Colon (tissue), 2 donors: ENCODE data around the gene STT3A.

Source experiments
- FAIRE-seq: peaks from 2 replicates; lab custom pipeline; 2012; peaks lifted over from hg19 to GRCh38; lab: Jason Lieb, UNC
- donor health status: control.
- donor health status: control.

The STT3A gene

GRCh38 chr11:125588505-125588904 is 4.1 kb upstream of the STT3A start:
- FAIRE-seq = no peak

- no peak for FAIRE-seq
Measured at GRCh38 chr11:125591649-125592304, 875 bp upstream of the STT3A start.

GRCh38 chr11:125593114-125593820 is 615 bp downstream of the STT3A start:
- no peak for FAIRE-seq

DNA sequence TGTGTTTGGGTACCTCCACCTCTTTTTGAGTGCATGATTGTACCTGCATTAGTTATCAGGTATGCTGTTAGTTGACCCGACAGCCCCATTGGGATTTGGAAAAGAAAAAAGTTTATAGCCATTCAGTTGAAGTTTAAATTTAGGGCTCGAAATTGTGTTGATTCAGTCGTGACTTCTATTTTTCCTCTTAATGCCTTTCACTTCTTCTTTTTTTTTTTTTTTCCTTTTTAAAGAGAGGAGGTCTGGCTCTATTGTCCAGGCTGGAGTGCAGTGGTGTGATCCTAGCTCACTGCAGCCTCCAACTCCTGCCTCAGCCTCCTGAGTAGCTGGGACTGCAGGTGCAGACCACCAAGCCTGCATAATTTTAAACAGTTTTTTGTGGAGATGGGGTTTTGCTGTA is 2.3 kb downstream of the STT3A start:
- no peak for FAIRE-seq

GRCh38 chr11:125600663-125601062 is 8.0 kb downstream of the STT3A start:
- no peak for FAIRE-seq

DNA sequence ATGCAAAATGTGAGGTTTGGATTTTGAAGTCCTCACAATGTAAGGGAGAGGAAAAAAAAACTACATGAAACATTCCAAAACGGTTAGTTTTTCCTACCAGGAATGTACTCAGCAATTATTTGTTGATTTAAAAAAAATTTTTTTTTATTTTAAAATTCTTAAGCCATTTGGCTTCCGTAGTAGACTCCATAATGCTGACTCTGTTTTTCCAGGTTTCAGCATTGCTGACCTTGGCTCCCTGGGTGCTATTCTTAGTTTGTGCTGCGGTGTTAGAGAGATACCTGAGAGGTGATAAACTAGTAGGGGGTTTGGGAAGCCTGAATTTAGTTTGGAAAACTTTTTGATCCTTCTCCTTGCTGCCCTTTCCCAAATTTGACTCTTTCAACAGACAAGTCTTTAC is 10.6 kb downstream of the STT3A start:
- FAIRE-seq = no peak

GRCh38 chr11:125605417-125605816 is 12.8 kb downstream of the STT3A start:
- FAIRE-seq = no peak

DNA sequence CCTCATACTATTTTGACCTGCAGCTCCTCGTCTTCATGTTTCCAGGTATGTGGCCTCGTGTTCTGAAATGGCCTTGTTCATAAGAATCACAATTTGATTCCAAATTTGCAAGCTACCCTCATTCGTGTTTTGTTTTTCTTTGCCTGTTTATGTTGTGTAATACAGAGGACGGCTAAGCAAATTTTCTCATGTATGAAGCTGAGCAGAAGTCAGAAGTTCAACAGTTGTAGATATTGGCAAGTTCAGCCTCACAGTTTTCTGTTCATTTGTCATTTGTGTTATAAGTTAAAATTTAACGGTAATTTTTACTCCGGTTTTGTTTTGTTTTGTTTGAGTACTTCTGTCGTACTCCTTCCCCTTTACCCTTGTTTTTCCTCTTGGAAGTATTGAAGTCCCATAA is 16.9 kb downstream of the STT3A start:
- no peak for FAIRE-seq

DNA sequence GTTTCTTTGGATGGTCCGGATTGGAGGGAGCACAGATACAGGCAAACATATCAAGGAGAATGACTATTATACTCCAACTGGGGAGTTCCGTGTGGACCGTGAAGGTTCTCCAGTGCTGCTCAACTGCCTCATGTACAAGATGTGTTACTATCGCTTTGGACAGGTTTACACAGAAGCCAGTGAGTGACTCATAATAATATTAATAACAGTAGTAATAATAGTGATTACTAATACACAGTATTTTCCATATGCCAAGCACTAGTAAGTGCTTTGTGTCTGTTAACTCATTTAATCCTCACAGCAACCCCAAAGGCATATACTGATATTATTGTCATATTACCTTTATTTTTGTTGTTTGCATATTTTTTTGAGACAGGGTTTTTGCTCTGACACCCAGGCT is 25.7 kb downstream of the STT3A start:
- no peak for FAIRE-seq

GRCh38 chr11:125621995-125622394 is 29.3 kb downstream of the STT3A start:
- FAIRE-seq = no peak

GRCh38 chr11:125623064-125623463 is 30.4 kb downstream of the STT3A start:
- FAIRE-seq = no peak

DNA sequence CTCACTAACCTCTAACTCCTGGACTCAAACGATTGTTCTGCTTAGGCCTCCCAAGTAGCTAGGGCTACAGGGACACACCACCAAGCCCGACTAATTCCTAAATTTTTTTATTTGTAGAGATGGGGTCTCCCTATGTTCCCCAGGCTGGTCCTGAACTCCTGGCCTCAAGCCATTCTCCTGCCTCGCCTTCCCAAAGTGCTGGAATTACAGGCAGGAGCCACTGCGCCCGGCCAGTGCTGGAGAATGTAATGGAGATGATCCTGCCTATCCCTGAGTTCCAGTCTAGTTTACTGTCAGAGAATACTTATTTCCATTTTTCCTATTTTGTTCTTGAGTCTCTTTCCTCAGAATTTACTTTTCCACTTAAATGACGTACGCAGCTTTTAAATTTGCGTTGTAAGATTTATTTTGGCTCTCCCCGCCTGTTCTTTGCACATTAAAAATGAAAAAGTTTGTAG is 32.1 kb downstream of the STT3A start, which contains the start of gene CHEK1:
Gene CHEK1, plus strand, starts transcription at position 408 of the 458 bp plus-strand sequence. CDS start 1,606 bp downstream, outside the sequence.
- no peak for FAIRE-seq

GRCh38 chr11:125625225-125625629 is 32.6 kb downstream of the STT3A start:
- no peak for FAIRE-seq

- FAIRE-seq = no peak
Measured at GRCh38 chr11:125625630-125626287, 33.1 kb downstream of the STT3A start.

- FAIRE-seq = no peak
Measured at GRCh38 chr11:125626288-125626950, 33.8 kb downstream of the STT3A start.

DNA sequence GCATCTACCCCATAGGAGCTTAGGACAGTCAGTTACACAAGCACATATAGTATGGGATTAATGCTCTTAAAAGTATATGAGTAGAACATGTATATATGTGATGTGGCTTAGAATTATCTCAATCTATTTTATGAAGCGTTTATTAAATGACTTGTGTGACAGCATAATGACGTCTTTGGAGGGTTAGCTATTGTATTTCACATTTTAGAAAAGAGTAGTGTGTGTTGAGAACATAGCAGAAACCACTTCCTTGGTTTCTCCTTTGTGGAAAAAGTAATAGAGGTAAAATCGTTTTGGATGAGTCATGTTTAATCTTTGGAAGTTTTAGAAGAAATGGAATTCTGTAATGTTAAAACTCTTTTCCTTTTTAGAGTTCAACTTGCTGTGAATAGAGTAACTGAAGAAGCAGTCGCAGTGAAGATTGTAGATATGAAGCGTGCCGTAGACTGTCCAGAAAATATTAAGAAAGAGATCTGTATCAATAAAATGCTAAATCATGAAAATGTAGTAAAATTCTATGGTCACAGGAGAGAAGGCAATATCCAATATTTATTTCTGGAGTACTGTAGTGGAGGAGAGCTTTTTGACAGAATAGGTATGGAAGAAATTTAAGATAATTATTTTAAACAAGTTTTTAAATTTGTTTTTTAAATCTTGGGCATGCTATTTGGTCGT is 34.7 kb downstream of the STT3A start:
- no peak for FAIRE-seq

DNA sequence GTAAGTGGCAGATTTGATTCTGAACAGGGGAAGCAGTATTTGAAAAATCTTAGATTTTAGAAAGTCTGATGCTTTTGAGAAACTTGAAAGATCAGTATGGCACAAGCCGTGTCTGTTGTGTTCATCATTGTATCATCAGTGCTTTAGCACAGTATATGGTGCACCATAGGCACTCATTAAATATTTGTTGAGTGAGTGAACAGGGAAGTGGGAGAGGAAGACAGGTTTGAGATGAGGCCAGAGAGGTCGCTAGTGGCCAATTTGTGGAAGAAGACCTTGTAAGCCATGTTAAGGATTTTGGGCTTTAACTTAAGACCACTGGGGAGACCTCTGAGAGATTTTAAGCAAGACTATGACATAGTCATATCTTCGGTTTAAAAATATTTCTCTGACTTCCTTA is 45.2 kb downstream of the STT3A start:
- no peak for FAIRE-seq

DNA sequence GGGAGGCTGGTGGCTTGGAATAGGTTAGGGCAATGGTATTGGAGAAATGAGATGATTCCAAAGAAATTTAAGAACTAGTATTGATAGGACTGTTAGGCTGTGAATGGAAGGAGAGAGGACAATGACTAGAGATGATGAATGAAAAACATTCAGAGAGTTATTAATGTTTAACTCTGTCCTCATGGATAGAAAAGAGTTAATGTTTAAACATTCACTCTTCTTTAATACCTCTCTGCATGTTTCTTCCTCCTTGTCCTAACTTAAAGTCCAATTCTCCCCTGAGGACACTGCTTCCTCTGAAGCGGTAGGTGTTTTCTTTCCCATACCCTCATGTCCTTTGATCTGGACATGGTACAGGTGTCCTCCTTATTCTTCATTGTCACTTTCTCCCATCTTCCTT is 45.7 kb downstream of the STT3A start:
- no peak for FAIRE-seq

DNA sequence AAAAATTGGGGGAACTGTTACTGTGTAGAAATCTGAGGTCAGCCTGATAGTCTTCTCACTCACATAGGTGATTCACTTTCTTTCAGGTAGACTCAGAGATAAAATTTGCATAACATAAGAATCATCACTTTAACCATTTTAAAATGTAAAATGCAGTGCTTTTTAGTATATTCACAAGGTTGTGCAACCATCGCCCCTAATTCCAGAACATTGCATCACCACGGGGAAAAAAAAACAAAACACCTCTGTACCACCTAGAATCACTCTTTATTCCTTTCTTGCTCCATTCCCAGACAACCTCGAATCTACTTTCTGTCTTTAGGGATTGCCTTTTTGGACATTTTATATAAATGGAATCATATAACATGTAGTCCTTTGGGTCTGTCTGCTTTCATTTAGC is 53.2 kb downstream of the STT3A start:
- FAIRE-seq = no peak

DNA sequence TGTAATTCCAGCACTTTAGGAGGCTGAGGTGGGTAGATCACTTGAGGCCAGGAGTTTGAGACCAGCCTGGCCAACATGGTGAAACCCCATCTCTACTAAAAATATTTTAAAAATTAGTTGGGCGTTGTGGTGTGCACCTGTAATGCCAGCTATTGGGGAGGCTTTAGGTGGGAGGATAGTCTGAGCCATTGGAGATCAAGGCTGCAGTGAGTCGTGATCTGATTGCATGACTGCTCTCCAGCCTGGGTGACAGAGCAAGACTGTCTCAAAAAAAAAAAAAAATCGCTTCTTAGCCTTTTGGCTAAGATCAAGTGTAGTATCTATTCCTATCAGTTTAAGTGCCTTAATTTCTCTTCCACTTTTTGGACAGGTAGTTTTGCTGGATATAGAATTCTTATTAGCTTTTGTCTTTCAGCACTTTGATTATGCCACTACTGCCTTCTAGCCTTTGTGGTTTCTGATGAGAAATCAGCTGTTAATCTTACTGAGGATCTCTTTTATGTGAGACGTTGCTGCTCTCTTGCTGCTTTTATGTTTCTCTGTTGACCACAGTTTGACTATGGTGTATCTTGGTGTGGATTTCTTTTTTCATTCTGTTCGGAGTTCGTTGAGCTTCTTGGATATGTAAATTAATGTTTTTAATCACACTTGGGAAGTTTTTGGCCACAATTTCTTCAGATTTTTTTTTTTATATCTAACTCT is 57.0 kb downstream of the STT3A start:
- FAIRE-seq = no peak

DNA sequence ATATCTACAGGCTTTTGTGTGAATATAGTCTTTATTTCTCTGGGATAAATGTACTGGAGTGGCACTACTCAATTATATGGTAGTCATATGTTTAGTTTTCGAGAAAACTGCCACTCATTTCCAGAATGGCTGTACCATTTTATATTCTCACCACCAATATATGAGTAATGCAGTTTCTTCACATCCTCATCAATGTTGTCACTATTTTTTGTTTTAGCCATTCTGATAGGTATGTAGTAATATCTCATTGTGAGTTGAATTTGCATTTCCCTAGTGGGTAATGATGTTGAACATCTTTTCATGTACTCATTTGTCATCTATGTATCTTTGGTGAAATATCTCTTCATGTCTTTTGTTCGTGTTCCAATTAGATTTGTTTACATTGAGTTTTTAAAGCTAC is 70.0 kb downstream of the STT3A start:
- FAIRE-seq = no peak

GRCh38 chr11:125663910-125664309 is 71.3 kb downstream of the STT3A start:
- no peak for FAIRE-seq
